HS-27A (cell line): ENCODE results near the gene CTDSPL.

Experiments
- DNase-seq: peaks from one replicate; pipeline ENCODE4 v3.0.0-alpha.2; 2012; ENCODE audit warnings: low read depth, missing footprints

Gene CTDSPL

GRCh38 chr3:37988931-37989525 lies 127.3 kb downstream of the CTDSPL start:
- no peak for DNase-seq

- DNase-seq, result no peak
Measured at GRCh38 chr3:37989821-37990480, 128.3 kb downstream of the CTDSPL start.

- no peak for DNase-seq
Measured at GRCh38 chr3:37990527-37990926, 128.8 kb downstream of the CTDSPL start, which contains the start of gene VILL. TSS of gene VILL (plus strand) at chr3:37990786. CDS start at chr3:37993673, 2,887 bp downstream.

- DNase-seq, result no peak
Measured at GRCh38 chr3:37991109-37991508, 129.4 kb downstream of the CTDSPL start.

- no peak for DNase-seq
Measured at GRCh38 chr3:37991823-37992222, 130.1 kb downstream of the CTDSPL start.

- DNase-seq, result no peak
Measured at GRCh38 chr3:37992271-37993066, 130.8 kb downstream of the CTDSPL start.

- DNase-seq, result no peak
Measured at GRCh38 chr3:37993067-37993455, 131.4 kb downstream of the CTDSPL start.

GRCh38 chr3:37993460-37993819 lies 131.8 kb downstream of the CTDSPL start:
- DNase-seq, result no peak

- no peak for DNase-seq
Measured at GRCh38 chr3:37993820-37994638, 132.3 kb downstream of the CTDSPL start.

GRCh38 chr3:37994639-37994972 lies 132.9 kb downstream of the CTDSPL start:
- DNase-seq, result no peak

- no peak for DNase-seq
Measured at GRCh38 chr3:37995652-37996641, 134.3 kb downstream of the CTDSPL start.

- peak; percentile 52 for DNase-seq
Measured at GRCh38 chr3:37996785-37997301, 135.2 kb downstream of the CTDSPL start.

GRCh38 chr3:37997342-37997741 lies 135.7 kb downstream of the CTDSPL start:
- DNase-seq, result no peak

- no peak for DNase-seq
Measured at GRCh38 chr3:37997791-37998370, 136.2 kb downstream of the CTDSPL start.

GRCh38 chr3:37999836-38000235 lies 138.2 kb downstream of the CTDSPL start:
- DNase-seq, result no peak

- no peak for DNase-seq
Measured at GRCh38 chr3:38000242-38000916, 138.7 kb downstream of the CTDSPL start.

GRCh38 chr3:38000965-38001455 lies 139.3 kb downstream of the CTDSPL start:
- DNase-seq, result no peak

GRCh38 chr3:38001456-38002081 lies 139.9 kb downstream of the CTDSPL start:
- no peak for DNase-seq

- DNase-seq, result no peak
Measured at GRCh38 chr3:38002291-38002876, 140.7 kb downstream of the CTDSPL start.
